GM19463 (cell line): Measurements from ENCODE around the gene PPP2R3A.
"Not testable (repeated sequence)": the region's sequence is repeated elsewhere in the genome, so short reads cannot be mapped to it uniquely, and the experiment has no call there.

Experiments used
- ATAC-seq: cut with Tn5 transposase; IDR thresholded peaks from one replicate; pipeline ENCODE4 v1.9.1; 2021; ENCODE audit warnings: mild to moderate bottlenecking, moderate library complexity; ENCODE audit not compliant: unreplicated experiment

PPP2R3A gene, protein sequence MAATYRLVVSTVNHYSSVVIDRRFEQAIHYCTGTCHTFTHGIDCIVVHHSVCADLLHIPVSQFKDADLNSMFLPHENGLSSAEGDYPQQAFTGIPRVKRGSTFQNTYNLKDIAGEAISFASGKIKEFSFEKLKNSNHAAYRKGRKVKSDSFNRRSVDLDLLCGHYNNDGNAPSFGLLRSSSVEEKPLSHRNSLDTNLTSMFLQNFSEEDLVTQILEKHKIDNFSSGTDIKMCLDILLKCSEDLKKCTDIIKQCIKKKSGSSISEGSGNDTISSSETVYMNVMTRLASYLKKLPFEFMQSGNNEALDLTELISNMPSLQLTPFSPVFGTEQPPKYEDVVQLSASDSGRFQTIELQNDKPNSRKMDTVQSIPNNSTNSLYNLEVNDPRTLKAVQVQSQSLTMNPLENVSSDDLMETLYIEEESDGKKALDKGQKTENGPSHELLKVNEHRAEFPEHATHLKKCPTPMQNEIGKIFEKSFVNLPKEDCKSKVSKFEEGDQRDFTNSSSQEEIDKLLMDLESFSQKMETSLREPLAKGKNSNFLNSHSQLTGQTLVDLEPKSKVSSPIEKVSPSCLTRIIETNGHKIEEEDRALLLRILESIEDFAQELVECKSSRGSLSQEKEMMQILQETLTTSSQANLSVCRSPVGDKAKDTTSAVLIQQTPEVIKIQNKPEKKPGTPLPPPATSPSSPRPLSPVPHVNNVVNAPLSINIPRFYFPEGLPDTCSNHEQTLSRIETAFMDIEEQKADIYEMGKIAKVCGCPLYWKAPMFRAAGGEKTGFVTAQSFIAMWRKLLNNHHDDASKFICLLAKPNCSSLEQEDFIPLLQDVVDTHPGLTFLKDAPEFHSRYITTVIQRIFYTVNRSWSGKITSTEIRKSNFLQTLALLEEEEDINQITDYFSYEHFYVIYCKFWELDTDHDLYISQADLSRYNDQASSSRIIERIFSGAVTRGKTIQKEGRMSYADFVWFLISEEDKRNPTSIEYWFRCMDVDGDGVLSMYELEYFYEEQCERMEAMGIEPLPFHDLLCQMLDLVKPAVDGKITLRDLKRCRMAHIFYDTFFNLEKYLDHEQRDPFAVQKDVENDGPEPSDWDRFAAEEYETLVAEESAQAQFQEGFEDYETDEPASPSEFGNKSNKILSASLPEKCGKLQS (N-terminal part only)

DNA sequence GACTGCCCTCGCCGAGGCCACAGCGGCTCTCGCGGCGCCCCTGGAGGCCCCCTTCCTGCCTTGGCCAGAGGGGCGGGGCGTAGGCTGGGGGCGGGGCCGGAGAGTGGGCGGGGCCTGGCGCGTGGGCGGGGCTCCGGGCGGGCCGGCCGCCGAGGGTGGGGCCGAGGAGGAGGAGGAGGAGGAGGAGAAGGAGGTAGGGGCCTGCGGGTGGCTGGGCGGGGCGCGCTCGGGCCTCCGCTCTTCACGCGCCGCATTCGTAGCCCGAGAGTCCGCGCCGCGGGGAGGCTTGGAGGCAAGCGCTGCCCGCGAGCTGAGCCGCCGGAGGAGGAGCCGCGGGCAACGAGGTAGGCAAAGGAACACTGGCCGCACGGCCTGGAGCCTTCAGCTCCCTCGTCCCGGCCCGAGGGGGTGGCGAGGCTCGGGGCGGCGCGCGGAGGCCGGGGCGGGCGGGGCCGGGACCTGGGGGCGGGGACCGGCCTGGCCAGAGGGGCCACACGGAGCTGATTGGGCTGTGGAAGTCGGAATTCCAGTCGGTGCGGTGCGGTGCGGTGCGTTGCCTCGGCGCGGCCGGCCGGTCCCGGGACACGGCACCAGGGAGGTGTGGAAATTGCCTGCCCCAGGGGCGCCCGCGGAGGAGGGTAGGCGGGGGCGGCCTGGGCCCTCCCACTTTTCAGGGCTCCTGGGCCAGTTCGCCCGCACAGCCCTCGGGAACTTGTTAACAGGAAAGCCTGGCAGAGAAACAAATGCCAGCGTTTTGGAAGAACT lies at the start of gene PPP2R3A:
PPP2R3A (plus strand) TSS at position 223 of the 765 bp plus-strand sequence. CDS start 35,771 bp downstream, outside the sequence.
- peak; percentile 78 for ATAC-seq

DNA sequence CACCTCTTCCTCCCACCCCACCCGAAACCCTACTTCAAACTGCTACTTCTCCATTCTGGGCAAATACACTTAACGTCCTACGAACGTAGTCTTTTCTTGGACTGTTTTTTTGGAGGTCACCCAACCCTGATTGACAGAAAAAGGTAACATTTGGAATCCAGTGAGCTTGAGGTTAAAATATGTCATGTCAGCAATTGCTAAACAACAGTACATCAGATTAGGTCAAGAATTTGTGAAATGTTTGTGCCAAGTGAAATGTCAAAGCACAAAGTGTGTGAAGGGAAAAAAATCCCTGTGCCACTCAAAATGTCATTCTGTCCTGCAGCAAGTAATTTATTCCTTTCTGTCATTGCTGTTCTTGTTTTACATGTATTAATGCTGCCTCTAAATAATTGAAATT lies 49.2 kb upstream of the PPP2R3A start:
- ATAC-seq, result no peak

DNA sequence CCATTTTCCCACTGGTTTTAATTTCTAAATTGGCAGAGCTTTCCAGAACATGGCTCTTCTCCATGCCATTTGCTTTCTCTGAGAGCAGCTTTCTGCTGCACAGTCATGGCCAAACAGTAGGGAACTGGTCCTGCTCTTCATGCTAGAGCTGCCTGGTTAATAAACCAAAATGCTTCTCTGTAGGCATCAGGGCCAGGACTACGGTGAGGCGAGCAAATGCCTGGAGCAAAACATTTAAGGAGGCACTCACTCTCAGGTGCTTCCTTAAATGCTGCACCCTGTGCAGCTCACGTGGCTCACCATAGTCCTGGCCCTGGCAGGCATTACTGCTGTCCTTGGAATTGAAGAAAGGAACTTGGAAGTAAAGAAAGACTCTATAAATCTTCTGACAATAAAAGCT lies 48.5 kb upstream of the PPP2R3A start:
- ATAC-seq, result no peak

DNA sequence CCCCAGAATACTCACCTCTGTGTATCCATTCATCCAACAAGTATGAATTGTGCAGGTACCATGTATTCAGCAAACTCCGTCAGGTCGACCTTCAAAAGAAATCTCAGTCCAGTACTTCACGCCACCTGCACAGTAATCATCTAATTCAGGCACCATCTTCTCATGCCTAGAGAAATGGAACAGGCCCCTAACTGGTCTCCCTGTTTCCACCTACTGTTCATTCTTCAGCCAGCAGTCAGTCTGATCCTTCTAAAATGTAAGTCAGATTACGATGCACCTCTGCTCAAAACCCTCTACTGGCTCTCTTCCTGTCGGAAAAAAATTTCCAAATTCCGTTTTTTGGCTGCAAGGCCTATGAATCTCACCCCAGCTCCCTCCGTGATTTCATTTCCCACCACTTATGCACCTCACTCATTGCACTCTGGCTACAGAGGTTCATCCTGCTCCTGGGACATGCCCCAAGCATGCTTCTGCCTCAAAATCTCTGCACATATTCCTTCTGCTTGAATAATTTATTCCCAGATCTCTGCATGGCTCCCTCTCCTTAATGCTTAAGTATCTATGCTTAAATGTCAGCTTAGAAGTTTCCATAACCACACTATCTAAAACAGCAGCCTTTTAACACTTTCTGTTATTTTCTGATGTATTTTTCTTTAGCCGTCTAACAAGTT lies 47.5 kb upstream of the PPP2R3A start:
- no peak for ATAC-seq

DNA sequence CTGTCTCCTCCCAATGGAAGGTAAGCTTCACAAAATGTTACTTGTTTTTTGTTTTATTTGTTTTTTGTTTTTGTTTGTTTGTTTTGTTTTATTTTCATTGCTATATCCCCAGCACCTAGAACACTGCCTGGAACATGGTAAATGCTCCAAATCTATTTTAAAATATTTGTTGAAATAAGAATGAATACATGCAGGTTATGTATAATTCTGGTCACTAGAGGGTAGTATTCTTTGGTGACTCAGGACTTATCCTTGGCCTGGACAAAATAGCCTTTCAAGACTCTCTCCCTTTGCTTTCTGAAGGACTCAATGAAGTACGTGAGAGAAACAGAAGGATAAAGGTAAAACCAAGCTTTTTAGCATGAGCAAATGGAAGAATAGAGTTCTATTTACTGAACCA lies 46.9 kb upstream of the PPP2R3A start:
- no peak for ATAC-seq

DNA sequence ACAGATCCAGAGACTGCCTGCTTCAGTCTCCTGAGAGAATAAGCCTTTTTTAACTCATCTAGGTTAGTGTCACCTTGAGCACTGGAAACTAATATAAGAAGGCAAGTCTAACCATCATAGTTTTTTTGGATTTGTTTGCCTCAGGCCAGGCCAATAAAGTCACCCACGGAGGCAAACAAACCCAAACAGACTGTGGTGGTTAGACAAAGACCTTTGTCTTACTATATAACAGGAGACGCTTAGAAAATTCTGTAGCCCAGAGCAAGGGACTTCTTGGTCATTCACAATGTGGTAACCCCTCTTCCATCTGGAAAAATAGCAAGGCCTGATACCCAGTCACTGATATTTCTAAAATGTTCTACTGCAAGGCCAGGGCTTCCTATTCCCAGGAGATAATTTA lies 45.3 kb upstream of the PPP2R3A start:
- ATAC-seq, result no peak

DNA sequence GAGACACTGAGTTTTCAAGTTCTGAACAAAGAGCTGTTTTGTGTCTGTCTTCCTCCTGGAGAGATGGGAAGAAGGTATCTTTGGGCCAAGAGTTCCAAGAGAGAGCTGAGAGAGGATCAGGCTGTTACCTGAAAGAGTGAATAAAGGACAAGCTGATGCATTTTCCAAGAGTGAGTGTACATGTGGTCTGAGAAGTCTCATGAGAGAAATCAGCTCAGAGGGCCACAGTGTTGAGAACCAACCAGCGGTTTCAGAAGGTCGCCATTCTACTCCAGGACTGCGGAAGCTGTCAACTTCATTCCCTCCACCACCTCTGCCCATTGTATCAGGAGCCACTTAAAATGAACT lies 42.7 kb upstream of the PPP2R3A start:
- no peak for ATAC-seq

DNA sequence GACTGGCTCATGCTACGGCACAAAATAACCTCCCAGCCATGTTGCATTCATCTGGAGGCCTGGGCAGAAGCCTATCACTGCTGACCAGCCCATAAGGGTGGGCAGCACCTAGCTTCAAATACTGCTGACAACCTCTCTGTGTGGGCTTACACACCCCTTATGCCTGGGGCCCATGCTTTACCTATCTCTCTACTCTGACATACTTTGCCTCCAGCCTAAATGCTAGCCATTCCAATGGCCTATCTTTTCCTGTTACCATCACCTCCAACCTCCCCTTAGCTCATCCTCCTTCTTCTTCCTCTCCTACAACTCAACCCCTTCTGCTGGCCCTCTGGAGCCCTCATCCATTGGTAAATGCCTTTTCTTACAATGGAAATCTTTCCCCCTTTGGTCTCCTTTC lies 41.0 kb upstream of the PPP2R3A start:
- no peak for ATAC-seq

DNA sequence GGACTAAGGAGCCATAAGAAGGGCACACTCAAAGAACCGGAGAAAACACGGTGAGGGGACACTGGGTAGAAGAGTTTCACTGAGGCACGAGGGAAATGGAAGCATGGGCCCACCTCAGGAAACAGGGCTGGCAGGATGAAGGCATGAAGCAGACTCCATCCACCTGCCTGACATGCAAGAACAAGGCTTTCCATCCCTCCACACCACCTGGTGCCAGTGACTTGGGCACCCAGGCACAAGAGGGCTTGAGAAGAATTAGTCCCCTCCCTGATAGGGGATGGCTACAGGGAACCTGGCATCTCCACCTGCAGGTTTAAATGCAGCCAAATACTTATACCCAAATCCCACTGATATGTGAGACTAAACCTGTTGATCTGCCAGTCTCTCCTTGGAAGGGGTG lies 38.9 kb upstream of the PPP2R3A start:
- ATAC-seq, result no peak

DNA sequence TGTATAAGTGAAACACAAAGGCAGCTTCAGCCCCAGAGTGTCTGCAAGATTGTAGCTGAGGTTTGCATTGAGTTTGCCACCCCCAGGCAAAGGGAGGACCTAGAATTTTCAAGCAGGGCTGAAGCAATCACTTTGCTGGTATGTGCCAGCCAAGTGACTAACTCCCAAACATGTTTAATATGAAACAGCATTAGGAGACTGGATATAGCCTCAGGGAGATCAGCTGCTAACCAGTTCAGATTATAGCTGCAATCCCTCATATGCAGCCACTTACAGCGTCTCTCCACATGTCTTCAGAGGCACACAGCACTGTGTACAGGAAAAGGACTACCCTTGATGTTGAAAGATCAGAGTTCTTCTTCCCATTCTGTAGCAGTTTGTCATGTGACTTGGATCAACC lies 38.4 kb upstream of the PPP2R3A start:
- ATAC-seq, result no peak

DNA sequence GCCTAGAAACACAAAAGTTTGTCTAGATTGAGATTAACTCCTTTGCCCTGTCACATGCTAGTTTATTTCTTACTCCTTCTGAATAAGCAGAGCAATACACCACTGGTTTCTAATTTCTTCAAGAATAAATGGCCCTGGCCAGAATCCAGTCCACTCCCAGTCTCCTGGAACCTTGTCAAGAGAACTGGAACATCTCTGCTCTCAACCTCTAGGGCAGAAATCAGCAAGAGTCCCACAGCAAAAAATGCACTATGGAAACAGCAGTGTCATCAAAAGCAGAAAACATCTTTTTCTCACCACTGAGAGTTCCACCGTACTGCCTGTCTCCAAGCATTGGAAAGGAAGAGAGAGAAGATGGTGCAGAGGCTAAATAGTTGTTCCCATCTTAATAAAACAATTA lies 35.9 kb upstream of the PPP2R3A start:
- no peak for ATAC-seq

DNA sequence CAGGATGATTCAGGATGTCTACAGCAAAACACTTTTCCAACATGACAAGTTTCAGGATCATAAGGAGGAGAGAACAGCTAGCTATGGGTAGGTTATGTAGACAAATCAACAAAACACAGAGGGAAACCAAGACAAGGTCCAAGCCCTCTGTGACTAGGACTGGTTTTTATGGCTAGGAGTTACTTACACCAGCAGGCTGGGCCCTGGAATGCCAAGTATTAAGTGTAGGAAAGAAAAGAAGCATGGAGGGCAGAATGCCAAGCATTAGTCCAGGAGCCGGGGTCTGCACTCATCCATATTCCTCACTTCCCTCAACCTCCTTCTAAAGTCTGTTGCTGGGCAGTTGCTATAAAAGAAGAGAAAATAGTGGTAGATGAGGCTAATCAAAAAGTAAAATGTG lies 35.3 kb upstream of the PPP2R3A start:
- no peak for ATAC-seq

DNA sequence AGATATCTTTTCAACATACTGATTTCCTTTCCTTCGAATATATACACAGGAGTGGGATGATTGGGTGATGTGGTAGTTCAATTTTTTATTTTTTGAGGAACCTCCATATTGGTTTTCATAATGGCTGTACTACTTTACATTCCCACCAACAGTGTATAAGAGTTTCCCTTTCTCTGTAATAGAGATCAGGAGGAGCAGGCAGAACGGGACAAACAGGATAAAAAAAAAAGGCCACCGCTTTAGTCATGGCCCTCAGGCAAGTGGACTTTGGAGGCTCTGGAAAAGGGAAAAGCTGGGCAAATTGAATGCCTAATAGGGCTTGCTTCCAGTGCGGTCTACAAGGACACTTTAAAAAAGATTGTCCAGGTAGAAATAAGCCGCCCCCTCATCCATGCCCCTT lies 30.4 kb upstream of the PPP2R3A start:
- ATAC-seq, result not testable (repeated sequence)

DNA sequence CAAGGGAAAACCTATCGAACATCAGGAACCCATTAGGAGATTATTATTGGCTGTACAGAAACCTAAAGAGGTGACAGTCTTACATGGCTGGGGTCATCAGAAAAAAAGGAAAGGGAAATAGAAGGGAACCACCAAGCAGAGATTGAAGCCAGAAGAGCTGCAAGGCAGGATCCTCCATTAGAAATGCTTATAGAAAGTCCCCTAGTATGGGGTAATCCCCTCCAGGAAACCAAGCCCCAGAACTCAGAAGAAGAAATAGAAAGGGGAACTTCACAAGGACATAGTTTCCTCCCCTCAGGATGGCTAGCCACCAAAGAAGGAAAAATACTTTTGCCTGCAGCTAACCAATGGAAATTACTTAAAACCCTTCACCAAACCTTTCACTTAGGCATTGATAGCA lies 27.8 kb upstream of the PPP2R3A start:
- not testable (repeated sequence) for ATAC-seq

DNA sequence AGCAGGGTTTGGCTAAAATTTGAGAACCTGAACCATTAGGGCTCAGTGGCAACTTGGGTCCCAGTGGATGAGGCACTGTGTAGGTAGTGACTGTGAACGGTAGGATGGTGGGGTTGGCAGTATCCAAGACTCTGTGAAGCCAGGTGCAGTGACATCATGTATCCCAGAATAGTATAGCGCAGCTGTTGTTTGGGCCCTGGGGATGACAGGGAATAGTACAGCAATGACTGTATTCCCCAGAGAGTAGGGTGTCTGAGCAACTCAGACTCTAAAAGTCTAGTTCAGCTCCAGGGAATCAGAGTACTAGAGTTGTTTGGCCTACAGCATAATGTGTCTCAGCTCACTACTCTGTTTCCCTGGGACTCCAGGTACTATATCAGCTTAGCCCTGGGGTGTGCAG lies 20.7 kb upstream of the PPP2R3A start:
- no peak for ATAC-seq

DNA sequence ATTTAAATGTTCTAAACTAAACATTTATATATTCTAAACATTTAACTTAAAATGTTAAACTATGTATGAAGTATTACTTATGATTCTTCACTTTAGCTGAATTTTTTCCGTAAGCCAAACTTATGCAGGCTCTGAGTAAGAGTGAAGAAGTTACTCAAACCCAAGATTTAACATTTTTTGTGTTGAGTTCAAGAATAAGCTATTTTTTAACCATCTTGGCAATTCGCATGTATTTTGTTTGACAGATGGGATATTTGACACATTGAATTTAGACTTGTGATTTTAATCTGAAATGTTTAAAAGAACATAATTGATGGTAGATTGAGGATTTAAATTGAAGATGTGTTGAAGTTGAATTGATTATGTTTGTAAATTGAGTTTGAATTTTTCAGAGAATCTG lies 14.6 kb upstream of the PPP2R3A start:
- no peak for ATAC-seq

DNA sequence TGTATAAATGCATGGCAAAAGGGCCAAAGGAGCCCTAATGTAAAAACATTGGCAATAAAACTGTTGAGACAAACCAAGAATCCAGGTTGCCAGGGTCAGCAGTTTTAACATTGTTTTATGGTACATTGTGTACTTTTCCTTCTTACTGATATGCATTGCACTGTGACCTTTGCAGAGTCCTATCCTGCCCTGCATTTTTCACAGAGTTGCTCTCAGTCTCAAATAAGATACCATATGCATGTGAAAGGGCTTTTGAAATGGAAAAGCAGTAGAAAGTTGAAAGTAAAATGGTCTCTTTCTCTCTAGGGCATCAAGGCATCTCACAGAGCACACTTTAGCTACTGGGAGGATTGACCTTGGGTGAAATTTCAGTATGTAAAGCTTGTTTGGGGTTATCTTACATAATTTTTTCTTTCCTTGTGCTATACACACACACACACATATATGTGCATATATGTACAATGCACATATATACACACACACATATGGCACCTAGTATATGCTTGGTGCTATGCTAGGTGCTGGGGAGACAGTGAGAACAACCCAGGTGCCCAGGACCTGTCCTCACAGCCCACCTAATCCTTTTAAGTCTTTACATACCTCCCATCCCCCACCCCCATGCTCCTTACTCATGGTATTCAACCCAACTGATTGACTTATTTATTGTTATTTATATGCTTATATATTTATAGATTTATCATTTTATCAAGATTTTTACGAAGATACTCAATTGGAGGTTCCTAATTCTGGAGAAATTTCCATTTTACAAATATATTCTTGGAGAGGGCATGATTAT lies 1.2 kb upstream of the PPP2R3A start:
- ATAC-seq, result no peak

DNA sequence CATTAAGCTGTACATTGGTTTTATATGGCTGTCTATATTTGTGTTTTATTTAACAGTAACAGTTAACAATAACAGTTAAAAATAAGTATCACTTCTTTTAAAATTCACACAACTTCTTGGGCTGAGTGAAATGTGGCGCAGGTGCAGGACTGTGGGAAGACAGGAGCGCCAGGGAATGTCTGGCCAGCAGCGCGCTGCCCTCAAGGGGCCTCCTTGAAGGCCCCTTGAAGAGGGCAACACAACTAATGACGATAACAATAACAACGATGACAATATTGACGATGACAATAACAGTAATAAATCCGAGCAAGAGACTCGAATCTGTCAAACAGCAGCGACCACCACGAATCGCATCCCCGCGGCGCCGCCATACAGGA lies 411 bp upstream of the PPP2R3A start:
- no peak for ATAC-seq

DNA sequence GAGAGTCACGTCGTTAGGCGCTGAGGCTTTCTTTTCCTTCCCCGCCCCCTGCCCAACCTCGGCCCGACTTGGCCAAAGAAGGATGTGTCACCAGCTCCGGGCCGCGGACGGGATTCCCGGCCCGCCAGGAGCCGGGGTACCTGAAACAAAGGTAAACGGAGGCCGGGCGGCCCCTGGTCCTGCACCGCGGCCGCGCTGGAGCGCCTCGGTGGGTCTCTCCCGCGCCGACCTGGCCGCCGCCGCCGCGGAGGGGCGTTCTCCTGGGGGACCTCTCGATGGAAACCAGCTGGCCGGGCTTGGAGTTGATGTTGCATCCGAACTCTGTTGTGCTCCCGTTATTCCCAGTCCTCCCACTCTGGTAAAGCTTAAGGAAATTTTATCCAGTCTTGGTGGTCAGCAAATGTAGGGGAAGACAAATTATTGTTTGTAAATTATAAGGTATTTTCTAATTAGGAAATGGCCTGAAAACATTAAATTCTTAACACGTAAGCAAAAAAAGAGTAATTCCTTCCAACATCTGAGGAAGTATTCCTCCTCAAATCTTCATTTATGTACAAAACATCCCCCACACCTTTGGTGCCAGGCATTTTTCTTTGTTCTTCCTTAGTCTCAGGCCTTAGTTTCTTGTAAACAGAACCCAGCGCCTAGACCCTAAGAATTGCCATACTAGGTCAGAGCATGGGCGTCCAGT lies 888 bp downstream of the PPP2R3A start:
- peak; percentile 10 for ATAC-seq
